Stimulated activated CD8-positive, alpha-beta memory T cell treated with anti-CD3 and anti-CD28 coated beads, Interleukin-15, amount 100 ng/mL, for 1 hour (primary cell): ENCODE results near the gene TRMU.

Source experiments
- DNase-seq: peaks from one replicate; pipeline ENCODE4 v3.0.0-alpha.2; 2020; ENCODE audit warnings: low read depth

The TRMU gene

GRCh38 chr22:46337870-46338269 lies 2.4 kb downstream of the TRMU start:
- DNase-seq = no peak

GRCh38 chr22:46338636-46339035 lies 3.1 kb downstream of the TRMU start:
- DNase-seq = no peak

- no peak for DNase-seq
Observed at GRCh38 chr22:46339956-46340355, 4.4 kb downstream of the TRMU start.

- no peak for DNase-seq
Observed at GRCh38 chr22:46340676-46341075, 5.2 kb downstream of the TRMU start.

DNA sequence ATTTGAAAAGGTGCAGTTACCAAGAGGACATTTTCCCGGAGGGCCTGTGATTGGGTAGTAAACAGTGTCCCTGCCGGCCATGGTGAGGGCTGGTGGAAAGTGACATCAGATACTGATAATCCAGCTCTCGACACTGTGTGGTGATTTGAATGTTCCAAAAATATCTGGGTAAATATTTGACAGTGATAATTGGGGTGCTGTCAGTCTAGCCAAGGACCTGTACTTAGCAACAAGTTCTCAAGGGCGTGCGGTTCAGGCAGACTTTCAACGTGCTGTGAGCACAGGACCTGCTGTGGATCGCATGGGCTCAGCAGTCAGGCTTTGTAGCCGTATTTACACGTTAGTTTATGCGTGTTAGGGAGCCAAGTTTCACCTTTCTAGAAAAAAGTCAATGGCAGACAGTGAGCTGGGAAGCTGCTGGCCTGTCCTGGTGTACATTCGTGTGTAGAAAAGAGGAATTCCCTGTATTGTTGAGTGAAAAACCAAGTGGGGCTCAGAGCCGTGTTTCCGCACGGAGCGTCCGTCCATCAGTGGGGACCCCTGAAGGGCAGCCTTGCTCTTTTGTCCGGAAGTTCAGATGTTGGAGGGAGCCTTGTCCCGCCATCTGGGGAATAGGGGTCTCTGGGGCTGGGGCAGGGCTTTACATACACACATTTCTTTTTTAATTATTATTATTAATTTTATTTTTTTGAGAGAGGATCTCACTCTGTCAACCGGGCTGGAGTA lies 11.3 kb downstream of the TRMU start:
- DNase-seq = no peak

- DNase-seq = no peak
Observed at GRCh38 chr22:46347646-46348045, 12.1 kb downstream of the TRMU start.

DNA sequence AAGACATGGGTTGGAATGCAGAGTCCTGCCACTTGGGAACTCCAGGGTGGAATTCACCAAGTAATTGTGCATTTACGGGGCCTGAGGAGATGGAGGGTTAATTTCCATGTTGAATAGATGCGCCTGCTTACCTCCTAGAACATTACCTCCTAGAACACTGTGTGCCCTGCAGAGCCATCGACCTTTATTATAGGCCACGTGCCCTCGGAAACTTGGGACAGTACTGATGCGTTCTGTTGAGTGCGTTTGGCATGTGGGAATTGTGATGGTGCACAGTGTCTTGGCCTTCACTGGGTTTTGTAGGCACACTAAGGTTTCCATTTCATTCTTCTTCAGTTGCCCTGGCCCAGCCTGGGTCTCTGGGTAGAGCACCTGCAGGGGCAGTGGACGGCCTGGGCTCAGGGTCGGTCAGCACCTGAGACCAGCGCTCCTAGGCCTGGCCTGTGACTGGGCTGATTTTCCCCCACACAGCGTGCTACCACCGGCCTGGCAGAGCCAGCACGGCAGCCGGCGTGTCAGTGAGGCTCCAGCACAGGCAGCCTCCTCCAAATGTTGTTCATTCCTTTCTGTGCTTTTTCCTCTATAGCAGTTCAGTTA lies 12.7 kb downstream of the TRMU start:
- DNase-seq = no peak

- no peak for DNase-seq
Observed at GRCh38 chr22:46349238-46349637, 13.7 kb downstream of the TRMU start.

GRCh38 chr22:46349681-46350080 lies 14.2 kb downstream of the TRMU start:
- no peak for DNase-seq

DNA sequence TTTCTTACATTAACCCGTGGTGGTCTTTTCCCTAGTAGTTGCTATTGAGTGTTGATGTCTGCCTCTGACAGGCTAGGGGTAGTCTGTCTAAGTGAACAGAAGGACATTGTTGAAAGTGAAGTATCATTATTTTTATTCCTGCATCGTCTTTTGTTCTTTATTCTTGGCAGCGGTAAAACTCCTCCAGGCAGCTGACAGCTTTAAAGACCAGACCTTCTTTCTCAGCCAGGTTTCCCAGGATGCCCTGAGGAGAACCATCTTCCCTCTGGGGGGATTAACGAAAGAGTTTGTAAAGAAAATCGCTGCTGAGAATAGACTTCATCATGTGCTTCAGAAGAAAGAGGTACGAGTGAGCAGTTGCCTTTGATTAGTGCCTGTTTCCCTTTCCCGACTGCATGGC lies 14.6 kb downstream of the TRMU start:
- no peak for DNase-seq

GRCh38 chr22:46350646-46351045 lies 15.1 kb downstream of the TRMU start:
- DNase-seq = no peak

DNA sequence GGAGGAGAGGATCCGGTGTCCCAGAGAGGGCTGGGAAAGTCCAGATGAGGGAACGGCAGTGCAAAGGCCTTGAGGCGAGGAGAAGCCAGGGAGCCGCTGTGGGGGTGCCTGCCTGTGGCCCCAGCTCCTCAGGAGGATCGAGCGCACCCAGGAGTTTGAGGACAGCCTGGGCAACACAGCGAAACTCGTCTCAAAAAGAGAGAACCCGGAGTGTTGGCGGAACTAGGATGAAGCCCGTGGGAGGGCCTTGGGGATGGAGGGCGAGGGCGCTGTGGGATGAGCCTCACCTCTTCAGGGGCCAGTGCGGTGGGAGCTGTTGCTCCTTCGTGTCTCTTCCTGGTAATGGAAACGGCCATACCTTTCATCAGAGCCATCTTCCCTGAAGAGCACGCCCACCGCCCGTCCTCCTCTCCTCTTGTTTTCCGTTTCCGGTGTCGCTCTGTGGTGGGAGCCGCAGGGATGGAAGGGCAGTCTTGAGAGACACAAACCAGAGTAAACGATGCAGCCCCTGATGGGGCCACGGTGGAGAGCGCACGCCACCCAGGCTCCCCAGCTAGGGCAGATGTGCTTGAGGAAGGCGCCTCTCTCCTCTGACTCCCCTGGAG lies 15.7 kb downstream of the TRMU start:
- DNase-seq = no peak

DNA sequence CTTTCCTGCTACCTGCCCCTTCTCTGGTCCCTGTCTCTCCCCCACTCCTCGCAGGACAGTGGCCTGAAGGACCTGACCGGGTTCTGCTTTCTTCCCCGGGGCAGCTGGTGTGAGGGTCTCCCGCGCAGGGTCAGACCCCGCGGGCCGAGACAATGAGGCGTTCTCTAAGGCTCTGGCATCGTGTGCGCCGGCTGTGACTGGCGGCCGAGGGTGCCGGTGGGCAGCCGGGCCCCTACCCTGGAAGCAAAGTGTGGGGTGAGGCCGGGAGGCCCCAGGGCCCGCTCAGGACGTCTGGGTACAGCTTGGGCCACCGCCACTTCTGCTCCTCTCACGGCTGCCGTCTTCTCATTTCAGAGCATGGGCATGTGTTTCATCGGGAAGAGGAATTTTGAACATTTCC lies 16.3 kb downstream of the TRMU start:
- no peak for DNase-seq

- no peak for DNase-seq
Observed at GRCh38 chr22:46352276-46352675, 16.8 kb downstream of the TRMU start.

DNA sequence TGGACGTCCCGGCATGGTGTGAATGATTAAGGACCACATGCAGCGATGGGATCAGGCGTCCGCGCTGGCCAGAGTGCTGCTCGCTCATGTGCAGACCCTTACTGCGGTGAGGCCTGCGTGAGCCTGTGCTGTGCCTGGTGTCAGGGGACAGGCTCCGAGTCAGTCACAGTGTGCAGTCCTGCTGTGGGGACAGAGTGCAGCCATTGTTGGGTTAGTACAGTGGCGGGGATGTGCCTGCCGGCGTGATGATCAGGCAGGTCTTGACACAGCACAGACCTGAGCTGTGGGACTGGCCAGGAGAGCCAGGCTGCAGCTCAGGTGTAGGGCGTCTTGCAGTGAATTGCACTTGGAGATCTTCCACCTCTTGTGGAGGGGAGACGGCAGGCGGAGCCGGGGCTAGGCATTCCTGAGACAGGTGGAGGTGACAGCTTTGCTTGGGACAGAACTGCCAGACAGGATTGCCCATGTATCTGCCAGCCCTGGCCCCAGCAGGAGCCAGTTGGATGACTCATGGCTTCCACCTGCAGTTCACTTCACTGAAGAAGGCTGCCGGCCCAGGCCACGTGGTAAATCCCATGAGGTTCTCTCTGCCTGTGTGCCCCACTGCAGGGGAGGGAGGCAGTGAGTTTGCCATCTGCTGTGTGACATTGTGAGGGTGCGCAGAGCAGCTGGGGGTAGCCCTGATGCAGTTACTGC lies 17.3 kb downstream of the TRMU start:
- DNase-seq = no peak

DNA sequence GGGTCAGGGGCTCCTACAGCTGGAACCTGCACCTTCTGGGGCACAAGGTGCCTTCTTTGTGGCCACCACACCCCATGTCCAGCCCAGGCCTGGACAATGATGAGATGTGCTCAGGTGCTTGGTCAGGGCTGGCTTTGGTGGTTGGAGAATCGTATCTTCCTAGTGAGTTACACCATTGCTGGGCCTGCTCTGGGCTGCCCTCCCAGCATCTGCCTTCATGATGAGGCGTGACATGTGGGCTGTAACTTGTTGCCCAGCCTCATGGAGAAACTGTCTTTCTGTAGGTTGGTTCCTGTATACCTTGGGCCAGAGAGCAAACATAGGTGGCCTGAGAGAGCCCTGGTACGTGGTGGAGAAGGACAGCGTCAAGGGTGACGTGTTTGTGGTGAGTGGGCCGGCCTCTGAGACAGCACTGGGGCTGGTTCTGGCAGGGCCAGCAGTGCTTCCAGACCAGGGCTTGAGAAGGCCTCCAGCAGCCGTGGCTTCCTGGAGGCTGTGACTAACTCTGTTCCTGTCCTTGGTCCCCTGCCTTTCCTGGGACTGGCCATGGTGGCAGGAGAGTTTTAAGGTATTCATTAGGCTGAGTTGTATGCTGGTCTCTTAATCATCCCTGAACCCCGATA lies 18.1 kb downstream of the TRMU start:
- no peak for DNase-seq

DNA sequence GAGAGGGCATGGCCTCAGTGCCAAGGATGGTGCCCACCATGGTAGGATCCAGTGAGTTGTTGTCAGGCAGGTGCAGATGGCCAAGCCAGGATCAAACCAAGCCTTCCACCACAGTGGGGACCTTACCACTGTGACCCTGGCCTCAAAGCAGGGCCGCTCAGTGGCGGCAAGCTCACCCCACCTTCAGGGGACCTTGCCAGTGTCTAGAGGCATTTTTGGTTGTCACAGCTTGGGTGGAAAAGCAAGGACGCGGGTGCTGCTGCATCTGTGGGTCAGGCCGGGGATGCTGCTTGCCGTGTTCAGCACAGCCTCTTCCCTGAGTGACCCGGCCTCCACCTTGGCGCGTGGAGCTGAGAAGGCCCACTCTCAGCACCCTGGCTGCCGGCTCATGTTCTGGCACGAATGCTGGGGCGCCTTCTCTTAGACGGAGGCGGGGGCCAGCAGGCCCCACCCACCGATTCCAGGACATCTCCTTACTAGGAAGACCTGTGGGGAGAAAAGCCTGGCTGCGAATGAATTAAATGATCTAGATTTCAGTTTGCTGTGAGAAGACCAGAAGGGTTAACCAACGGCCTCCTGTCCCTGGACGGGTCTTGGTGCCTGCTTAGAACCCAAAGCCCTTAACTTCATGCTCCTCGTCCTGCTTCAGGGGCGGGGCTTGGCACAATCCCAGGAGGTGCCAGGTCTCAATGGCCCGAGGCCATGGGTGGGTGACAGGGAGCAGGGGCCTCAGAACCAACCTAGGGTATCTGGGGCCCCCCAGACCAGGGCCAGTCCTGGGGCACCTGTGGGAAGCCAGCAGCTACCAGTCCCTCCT lies 18.9 kb downstream of the TRMU start:
- no peak for DNase-seq

DNA sequence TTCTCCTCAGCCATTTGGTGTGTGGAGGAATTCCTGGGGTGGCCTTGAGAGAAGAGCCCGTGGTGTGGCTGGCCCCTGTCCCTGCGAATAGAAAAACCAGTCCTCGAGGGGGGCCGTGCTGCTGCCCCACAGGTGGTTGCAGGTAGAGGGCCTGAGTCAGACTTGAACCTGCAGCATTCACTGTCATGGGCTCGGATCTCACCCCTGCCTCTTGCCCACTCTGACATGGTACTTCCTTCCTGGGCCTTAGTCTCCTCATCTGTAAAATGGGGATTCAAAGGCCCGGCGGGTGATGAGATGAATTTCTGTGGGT lies 19.4 kb downstream of the TRMU start:
- DNase-seq = no peak

DNA sequence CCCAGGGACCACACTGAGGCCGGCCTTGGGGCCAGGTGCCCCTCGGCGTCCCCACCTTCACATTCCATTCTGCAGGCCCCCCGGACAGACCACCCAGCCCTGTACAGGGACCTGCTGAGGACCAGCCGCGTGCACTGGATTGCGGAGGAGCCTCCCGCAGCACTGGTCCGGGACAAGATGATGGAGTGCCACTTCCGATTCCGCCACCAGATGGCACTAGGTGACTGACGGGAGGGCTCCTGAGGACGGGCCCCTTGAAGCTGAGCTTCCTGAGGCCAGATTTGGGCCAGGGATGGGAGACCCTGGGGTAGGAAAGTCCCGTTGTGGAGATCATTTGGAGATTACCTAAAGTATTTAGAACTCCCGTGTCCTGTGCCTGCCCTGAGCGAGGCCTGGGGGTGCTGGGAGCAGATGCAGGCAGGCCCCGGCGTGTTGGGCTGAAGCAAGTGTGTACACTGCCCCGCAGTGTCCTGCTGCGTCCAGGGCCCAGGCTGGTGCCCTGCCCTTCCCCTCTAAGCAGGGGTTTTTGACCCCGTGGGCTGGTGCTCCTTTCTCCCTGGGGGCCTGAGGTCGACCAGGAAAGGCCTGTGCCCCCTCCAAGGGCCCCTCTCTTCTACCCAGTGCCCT lies 20.0 kb downstream of the TRMU start:
- peak; percentile 48 for DNase-seq

DNA sequence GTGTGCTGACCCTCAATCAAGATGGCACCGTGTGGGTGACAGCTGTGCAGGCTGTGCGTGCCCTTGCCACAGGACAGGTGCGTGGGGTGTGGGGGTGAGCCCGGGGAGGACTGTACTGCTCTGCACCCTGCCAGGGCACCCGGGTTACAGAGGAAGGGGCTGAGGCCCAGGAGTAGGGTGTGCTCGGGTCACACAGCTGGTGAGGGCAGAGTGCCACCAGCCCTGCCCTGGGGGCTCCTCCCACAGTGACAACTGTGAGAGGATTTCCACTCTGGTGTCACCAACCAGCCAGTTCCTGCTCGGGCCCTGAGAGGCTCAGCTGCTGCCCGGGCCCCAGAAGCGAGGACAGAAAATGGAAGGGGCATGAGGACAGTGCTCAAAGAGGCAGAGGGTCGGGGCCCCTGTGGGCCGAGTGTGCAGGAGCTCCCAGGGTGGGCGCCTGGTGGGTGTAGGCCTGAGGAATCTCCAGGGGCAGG lies 20.5 kb downstream of the TRMU start:
- DNase-seq = no peak
